Measurements from ENCODE around the gene CTAG2.
A peak's percentile ranks its signal among the peaks of the same experiment; 100 is the strongest.
"Not testable (repeated sequence)": the region's sequence is repeated elsewhere in the genome, so short reads cannot be mapped to it uniquely, and the experiment has no call there.

CTAG2 gene

DNA sequence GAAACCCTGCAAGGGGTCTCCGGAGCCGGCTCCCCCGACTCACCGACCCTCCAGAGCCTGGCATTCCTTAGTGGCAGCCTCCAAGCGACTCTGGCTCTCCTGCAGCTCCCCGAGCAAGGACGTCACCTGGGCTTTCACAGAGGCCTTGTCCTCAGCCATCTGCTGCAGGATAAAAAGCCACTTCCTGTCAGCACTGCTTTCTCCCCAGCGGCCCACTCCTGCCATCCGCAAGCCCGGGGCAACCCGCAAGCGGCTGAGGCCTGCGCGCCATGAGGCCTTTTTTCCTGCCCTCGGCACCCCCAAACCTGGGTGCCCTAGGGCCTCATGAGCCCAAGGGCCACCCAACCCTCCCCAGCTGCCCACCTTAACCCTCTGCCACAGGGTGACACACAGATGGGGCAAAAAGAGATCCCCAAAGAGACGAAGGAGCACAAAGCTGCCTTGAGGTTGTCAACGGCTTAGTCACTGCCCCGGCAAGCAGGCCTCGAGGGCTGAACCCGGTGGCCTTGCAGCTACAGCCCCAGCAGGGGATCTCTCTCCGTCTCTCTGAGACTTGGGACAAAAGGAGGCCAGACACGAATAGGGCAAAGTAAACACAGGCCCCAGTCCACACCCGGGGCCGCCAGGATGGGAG is 7.5 kb downstream of the CTAG2 start:
- not testable (repeated sequence) for DNase-seq (ENCODE audit: low spot score)

DNA sequence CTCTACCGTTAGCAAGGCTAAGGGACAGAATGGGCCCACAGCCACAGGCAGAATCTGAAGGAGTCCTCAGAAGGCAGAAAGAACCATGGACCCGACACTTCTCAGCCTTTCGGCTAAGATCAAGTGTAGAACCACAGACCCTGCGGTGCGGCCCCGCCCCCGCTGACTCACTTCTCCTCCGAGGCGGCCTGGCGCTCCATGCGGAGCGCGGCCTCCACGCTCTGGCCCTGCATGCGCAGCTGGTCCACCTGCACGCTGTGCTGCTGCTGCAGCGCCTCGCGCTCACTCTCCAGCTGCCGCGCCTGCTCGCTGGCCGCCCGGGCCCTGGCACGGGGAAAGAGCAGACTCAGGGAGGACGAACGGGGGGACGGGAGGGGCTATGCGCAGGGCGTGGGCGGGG is 9.7 kb downstream of the CTAG2 start:
- not testable (repeated sequence) for DNase-seq (ENCODE audit: low spot score)

DNA sequence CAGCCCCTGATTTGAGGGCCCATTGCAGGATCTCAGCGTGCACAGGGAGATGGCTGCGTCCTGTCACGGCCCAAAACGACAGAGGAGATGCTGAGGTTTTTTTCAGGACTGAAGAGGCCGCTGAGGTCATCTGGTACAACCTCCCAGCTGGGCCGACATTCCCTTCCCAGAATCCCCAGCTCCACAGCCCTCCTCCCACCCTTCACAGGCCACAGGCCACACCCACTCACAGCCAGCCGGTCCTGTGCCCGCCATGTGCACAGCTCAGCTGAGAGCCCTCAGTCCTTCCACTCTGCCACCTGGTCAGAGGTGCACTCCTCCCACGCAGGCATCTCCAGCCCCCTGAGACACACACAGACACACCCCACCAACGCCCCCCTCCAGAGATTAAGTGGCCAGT is 11.6 kb downstream of the CTAG2 start:
- not testable (repeated sequence) for DNase-seq (ENCODE audit: low spot score)

DNA sequence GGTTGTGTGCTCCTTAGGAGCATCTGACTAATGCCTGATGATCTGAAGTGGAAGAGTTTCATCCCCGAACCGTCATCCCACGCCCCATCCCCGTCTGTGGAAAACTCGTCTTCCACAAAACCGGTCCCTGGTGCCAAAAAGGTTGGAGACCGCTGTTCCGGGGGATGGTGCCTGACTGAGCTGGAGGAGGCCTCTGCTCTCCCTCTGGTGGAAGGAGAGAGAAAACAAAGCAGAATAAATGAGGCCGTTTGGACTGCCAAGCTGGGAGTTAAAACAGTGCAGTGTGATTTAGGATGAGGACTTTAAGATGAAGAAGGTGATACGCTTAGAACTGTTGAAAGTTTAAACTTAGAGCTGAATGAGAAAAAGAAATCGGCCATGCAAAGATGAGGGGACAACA is 19.7 kb downstream of the CTAG2 start:
- not testable (repeated sequence) for DNase-seq (ENCODE audit: low spot score)

DNA sequence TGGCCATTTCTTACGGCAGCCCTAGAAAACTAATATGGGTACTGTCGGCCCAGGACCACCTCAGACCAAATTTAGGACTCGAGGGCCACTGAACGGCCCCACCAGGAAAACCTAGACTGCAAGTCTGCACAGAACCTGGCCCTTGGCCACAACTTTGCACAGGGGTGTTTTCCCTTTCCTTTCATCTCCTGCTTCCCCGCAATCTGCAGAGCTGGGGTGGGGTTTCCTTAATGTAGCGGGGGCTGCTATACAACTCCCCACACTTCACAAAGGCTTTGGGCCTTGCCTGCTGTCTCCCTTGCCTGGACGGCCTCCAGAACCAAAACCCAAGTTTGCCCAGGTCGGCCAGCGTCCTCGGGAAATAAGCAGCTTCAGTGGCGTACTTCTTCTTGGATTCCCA is 22.4 kb downstream of the CTAG2 start:
- DNase-seq (ENCODE audit: low spot score): not testable (repeated sequence)

DNA sequence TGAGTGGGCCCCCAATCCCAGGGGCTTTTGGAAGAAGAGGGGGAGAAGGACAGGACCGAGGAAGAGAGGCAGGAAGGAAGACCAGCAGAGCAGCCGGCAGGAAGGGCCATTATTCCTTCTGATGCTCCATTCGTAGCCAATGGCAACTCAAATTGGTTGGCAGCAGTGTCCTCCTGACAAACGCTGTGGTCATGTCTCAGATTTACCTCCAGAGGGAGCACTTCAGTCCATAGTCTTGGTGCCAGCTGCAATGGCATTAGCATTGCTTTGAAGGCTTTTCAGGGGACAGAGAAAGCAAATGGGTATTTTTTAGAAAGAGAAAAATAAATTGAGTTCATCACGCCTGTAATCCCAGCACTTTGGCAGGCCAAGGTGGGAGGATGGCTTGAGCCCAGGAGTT is 24.4 kb downstream of the CTAG2 start:
- not testable (repeated sequence) for DNase-seq (ENCODE audit: low spot score)

DNA sequence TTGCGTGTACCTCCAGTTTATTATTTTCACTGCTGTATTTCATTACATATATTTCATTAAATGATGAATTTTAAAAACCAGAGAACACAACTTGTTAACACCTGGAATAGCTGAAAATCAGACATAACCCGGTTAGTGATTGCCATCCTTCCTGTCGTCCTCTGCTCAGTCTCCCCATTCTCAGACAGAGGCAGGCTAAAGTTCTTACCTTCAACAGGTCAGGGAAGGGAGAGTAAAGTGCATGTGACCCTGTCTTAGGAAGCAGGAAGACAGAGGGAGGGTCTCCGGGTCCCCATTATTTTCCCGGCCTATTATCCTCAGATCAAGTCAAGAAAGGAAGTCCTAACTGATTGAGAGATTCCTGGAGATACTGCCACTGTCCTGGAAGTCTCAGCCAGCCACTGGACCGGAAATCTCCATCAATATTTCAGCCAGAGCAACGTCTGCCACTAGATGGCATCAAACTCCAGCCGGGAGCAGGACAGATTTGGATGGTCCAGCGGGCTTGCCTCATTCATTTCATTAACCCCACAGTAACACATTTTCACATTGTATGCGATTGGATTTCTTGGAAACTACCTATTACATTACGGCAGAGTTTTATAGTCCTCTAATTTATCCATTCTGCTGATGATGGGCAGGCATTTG is 32.5 kb downstream of the CTAG2 start:
- DNase-seq (ENCODE audit: low spot score): not testable (repeated sequence)

DNA sequence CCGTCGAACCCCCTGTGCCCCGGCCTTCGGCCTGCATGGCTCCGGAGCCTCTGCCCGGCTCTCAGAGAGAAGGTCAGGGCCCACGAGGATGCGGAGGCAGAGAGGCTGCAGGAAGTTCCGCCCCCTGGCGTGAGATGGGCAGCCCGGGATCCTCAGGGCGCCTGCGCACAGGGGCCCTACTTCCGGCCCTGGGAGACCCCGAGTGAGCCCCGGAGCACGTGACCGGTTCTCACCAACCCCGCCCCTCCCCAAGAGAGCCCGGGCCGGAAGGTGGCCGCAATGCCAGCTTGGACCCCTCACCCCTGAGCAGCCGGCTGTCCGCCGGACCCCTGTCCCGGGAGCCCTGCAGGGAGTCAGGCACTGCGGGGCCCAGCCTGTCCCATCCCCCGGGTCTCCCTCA is 34.2 kb downstream of the CTAG2 start, which contains the start of gene CTAG1B:
Gene CTAG1B (minus strand): TSS at position 101 of the 400 bp plus-strand sequence. CDS start 64 bp downstream, at position 37.
- DNase-seq (ENCODE audit: low spot score): not testable (repeated sequence)

DNA sequence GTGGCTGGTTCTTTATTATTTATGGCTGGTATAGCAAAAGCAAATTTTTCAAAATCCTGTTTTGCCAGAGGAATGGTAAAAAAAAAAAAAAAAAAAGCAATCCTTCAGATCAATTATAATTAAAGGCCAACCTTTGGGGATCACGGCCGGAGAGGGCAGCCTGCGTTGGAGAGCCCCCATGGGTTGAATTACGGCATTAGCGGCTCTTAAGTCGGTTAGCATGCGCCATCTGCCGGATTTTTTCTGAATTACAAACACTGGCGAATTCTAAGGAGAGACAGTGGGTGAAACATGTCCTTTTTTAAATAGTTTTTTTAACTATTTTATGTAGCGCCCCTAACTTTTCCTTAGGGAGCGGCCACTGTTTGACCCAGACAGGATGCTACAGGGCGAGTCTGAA is 39.8 kb downstream of the CTAG2 start:
- DNase-seq (ENCODE audit: low spot score): not testable (repeated sequence)

DNA sequence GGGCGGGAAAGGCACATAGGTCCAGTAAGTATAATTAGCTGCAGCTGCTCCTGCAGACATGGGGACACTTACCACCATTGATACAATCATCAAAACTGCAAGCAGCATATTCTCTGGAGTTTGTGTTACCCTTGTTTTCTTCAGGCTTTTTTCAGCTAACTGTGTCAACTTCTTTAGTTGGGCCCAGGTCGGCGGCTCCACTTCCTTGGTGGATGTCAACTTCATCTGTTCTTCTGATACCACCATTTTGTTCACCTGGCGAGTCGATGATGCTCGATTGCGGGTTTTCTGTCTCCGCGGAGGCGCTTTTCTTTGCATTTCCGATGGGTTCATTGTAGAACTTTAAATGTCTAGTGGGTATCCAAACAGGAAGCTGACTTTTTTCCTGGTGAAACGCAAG is 42.2 kb downstream of the CTAG2 start:
- not testable (repeated sequence) for DNase-seq (ENCODE audit: low spot score)

DNA sequence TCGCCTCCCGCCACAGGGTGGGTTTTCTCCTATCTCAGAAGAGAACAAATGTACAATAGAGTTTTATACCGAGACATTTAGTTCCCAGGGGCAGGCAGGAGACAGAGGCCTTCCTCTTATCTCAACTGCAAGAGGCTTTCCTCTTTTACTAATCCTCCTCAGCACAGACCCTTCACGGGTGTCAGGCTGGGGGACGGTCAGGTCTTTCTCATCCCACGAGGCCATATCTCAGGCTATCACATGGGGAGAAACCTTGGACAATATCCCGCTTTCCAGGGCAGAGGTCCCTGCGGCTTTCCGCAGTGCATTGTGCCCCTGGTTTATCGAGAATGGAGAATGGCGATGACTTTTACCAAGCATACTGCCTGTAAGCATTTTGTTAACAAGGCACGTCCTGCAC is 44.6 kb downstream of the CTAG2 start:
- DNase-seq (ENCODE audit: low spot score): not testable (repeated sequence)

DNA sequence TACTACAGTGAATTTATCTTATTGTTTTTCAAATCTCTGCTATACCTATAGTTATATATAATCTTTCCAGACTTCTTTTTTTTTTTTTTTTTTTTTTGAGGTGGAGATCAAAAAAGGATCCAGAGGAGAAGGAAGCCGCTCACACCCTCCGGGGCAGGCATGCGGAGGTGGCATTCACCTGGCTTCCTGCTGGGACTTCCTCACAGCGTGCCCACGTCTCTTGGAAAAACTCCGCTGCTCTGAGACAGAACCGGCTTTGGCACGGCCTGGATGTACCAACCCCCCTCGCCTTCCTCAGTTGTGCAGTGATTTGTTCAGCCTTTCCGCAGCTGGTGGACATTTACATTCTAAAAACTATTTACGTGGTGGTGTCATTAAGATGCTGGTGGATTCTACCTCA is 45.4 kb downstream of the CTAG2 start:
- not testable (repeated sequence) for DNase-seq (ENCODE audit: low spot score)

DNA sequence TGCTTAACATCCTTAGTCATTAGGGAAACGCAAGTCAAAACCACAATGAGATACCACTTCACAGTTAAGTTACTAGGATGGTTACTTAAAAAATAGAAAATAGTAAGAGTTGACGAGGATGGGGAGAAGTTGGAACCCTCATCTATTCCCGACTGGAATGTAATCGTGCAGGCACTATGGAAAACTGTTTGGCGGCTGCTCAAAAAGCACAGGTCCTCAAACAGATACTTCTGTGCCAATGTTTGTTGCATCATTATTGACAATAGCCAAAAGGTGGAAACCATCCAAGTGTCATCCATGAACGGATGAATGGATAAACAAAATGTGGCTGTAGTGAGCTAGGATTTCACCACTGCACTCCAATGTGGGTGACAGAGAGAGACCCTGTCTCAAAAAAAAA is 46.0 kb downstream of the CTAG2 start:
- peak; percentile 0 for DNase-seq (ENCODE audit: low spot score)

DNA sequence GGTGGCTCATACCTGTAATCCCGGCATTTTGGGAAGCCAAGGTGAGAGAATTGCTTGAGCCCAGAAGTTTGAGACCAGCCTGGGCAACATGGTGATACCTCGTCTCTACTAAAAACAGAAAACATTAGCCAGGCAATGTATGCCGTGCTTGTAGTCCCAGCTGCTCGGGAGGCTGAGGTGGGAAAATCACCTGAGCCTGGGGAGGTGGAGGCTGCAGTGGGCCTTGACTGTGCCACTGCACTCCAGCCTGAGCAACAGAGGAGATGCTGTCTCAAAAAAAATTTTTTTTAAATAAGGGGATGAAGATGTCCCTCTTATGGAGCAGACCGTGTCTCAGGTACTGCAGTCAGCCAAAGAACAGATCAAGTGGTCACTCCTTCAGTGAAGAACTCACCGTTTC is 47.8 kb downstream of the CTAG2 start:
- DNase-seq (ENCODE audit: low spot score): no peak

DNA sequence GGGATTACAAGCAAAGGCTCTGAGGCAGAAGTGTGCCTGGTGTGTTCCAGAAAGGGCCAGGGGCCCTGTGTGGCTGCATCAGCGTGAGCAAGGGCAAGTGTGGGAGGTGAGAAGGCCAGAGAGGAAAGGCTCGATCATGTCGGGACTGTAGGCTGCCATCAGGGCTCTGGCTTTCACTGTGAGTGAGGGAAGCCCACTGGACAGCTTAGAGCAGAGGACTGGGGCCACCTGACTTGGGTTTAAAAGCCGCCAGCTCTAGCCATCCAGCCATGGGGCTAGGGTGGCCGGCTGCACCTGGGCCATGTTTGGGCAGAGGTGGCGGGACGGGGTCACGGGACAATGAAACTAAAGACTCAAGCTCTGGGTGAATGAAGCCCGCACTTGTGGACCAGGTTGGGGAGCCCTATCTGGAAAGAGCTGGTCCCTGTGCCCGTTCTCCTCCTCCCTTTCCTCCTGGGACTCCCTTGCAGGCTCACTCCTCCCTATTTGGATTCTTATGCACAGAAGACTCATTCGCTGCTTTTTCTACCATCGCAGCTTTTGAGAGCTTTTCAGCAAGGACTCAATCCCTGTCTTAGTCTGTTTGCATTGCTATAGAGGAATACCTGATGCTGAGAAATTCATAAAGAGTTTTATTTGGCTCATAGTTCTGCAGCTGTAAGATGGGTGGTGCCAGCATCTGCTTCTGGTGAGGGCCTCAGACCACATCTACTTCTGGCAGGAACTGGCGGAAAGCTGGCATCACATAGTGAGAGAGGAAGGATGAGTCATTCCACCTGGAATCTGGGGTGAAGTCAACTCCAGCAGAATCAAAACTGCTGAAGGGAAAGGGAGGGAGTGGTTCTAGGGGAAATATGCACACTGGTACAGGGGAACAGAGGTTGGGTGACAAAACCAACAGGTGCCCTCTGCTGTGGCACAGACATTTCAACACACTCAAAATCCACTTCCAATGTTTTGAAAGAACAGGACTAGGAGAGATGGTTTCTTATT is 49.6 kb downstream of the CTAG2 start:
- no peak for DNase-seq (ENCODE audit: low spot score)

DNA sequence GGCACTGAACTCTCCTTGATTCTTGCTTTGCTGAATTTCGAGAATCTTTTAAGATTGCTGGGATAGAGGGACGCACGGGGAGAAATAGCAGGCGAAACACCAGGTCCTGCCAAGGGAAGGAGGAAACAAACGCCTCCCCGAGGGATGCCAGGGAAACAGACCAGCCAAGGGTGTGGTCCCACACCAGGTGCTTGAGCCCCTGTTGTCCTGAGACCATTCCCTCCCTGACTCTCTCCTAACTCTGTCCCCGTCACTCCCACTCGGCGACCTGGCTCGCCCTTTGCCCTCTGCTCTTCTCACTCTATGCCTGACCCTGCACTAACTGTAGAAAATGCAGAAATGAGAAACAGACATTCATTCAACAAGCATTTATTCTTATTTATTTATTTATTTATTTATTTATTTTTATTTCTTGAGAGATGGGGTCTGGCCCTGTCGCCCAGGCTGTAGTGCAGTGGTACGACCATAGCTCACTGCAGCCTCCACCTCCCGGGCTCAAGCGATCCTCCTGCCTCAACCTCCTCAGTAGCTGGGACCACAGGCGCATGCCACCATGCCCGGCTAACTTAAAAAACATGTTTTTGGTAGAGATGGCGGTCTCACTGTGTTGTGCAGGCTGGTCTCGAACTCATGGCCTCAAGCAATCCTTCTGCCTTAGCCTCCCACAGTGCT is 50.5 kb downstream of the CTAG2 start:
- DNase-seq (ENCODE audit: low spot score): no peak

DNA sequence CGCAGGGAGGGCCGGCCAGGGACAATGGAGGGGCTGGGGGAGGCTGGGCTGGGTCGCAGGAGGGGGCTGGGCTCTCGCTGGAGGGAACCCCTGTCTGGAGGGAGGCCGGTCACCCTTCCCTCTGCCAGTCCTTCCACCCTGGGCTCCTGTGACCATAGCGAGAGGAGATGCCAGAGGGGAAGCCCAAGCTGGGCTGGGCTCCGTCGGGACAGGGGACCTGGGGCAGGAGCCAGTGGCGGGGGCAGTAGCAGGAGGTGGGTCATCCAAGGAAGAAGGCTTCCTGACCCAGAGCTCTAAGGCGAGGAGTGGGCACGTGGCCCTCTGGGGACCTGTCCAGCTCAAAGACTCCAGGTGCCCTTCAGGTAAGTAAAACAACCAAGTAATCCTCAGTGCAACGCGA is 51.2 kb downstream of the CTAG2 start:
- no peak for DNase-seq (ENCODE audit: low spot score)
